GM04504 (cell line): ENCODE measurements around the gene EED.
"Not testable (repeated sequence)": the region's sequence is repeated elsewhere in the genome, so short reads cannot be mapped to it uniquely, and the experiment has no call there.

Source experiments
- DNase-seq: peaks from one replicate; pipeline ENCODE4 v3.0.0-alpha.2; 2012; ENCODE audit warnings: low read depth

Gene EED

DNA sequence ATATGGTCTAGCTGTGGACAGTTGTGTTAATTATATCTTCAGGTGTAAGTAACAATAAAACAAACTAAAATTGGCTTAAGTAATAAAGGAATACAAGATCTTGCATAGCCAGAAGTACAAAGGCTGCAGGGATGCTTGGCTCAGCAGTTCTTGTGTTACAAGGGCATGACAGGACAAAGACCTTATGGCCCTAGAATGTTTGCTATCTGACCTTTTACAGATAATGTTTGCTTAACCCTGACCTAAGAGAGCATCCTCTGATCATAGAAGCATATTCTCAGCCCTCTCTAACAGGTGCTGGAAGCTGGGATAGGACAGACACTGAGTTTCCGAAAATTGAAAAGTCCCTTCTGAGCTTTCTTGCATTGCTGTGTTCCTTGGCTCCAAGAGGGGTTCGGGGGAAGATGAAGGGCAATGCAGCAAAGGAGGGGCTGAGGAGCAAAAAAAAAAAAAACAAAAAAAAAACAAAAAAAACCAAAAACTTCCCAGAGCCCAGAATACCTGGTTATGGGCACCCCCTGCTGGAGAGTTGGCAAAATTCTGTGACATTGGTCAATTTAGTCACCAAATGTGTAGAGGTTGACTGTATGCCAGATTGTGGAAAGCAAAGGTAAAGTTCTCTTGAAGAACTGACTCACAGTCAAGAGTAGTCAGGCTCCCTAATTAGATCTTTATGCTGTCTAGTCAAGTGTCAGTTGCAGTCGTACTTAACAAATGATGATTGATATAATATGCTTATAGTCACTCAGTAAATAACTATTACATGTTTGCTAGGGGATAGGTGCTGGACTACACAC is 47.1 kb downstream of the EED start:
- DNase-seq, result peak; percentile 27

DNA sequence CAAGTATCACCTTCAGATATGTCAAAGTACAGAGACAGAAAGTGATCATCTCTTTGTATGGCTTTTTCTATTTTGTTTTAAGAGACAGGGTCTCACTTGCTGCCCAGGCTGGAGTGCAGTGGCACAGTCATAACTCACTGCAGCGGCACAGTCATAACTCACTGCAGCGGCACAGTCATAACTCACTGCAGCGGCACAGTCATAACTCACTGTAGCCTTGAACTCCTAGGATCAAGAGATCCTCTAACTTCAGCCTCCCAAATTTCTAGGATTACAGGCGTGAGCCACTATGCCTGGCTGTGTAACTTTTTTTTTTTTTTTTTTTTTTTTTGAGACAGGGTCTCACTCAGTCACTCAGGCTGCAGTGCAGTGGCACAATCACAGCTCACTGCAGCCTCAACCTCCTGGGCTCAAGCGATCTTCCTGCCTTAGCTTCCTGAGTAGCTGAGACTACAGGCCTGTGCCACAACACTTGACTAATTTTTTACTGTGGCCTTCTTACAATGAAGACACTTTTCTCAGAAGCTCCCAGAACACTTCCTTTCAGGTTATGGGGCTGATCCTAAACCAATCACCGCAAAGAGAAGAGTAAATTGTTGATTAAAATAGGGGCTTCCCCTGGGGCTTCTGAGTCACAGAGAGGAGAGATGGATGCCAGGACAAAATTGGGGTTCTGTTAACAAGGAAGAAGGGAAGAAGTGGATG is 48.5 kb downstream of the EED start:
- no peak for DNase-seq

DNA sequence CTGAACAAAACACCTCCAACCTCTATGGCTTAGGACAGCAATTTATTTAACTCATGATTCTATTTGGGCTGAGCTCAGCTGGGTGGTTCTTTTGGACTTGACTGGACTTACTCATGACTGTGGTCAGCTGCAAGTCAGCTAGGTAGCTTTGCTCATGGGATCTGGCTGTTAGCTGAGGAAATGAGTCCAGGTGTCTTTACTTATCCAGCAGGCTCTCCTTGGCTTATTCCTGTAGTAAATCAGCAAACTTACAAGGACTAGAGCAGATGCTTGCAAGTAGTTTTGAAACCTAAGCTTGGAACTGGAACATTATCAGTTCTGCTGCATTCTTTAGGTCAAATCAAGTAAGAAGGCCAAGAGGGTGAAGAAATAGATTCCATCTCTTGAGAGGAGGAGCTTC is 49.5 kb downstream of the EED start:
- DNase-seq, result peak; percentile 8

DNA sequence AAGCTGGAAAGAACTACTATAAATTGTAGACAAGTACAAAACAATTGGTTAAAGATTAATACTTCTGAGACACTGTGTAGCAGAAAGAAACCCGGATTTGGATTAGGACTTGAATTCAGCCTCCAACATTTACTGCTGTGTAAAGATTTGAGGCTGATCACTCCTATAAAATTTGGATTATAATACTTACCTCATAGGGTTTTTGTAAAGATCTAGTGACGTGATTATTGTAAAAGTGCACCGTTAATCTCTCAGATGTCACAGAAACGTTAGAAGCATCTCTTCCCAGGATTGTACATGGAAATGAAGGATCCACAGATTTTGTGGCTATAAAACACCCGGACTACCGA is 57.2 kb downstream of the EED start:
- DNase-seq, result no peak

DNA sequence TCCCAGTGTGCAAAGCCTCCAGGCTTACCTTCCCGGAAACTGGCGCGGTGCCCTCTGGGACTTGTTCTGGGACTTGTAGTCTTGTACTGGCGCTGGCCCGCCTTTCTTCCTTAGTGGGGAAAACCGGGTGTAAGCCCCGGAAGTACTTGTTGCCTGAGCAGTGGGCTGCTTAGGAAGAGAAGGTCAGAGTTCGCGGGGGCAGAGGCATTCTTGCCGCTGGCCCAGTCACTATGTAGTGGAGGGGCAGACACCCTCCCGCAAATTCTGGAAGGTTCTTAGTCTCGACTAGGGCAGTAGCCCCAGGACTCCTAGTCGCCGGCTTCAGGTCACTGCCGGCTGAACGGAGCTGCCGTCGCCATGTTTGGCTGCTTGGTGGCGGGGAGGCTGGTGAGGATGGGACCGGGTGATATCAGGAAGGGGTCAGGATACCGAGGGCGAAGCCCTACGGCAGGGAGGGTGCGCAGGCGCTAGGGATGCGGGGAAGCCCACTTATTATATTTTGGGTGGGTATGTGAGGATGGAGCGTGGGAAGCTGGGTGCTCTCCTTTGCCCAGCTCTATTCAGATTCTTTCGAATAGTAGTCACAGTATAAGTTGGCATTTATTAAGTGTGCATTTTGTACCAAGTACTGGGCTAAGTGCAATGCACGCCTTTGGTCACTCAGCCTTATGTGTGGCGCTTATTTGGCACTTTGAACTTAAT is 57.7 kb downstream of the EED start, which contains the start of gene HIKESHI:
HIKESHI (plus strand) TSS at position 149 of the 702 bp plus-strand sequence; CDS start at position 358, 209 bp downstream.
- peak; percentile 96 for DNase-seq

DNA sequence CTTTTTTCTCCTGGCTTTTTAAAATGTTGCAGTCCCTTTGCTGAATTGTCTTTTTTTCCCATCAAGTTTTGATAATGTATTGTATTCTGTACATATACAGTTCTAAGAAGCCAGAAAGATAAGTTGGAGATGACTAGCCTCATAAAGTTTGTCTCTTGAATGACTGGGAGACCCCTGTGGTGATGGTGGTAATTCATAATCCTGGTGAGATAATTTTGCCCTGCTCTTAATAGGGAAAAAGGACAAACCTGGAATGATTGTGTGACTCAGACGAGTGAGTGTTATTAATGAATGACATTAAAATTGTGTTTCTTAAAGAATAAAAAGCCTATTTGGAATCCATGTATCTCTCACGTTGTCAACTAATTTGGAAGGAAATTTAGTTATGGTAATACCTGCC is 58.7 kb downstream of the EED start:
- no peak for DNase-seq

DNA sequence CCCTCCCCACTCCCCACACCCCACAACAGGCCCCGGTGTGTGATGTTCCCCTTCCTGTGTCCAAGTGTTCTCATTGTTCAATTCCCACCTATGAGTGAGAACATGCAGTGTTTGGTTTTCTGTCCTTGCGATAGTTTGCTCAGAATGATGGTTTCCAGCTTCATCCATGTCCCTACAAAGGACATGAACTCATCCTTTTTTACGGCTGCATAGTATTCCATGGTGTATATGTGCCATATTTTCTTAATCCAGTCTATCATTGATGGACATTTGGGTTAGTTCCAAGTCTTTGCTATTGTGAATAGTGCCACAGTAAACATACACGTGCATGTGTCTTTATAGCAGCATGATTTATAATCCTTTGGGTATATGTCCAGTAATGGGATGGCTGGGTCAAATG is 64.2 kb downstream of the EED start:
- not testable (repeated sequence) for DNase-seq

DNA sequence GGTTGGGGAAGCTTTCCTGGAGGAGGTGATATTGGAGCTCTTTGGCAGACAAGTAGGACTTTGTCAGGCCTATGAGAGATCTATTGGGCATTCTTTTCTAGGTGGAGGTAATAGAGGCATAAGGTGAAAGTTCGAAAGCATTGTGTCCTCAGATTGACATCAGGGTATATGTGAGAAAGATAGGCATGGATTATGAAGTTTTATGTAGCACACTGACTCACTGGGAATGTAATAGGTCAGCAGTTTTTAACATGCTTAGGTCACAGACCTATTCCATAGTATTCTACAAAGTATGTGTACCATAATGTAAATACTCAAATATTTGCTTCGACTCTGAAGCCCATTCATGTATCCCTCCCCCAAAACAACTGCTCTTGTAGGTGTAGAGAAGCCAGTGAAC is 69.2 kb downstream of the EED start:
- no peak for DNase-seq

DNA sequence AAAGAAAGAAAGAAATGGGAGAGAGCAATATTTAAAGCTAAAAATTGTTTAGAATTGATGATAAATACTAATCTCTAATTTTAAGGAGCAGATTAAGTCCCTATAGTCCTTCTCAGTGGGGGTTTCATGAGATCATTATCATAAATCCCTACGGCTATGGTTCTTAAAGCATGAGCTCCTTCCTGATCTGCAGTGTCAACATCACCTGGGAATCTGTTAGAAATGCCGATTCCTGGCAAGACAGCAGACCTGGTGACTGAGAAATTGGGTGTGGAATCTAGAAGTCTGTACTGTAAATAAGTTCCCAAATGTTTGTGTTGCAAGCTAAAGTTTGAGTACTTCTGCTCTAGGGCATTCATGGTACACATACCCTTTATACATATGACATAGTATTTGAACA is 70.1 kb downstream of the EED start:
- no peak for DNase-seq
